ENCODE measurements around the gene SLC2A9. TPM values are rescaled to one million over a fixed set of nuclear protein-coding genes. Genes with fewer than 3 reads are reported as not detected.

The SLC2A9 gene
- total and polyA plus RNA-seq, 2 of the 8 experiments (the other 6 are each of a cell fraction or from before 2014, with no cell fraction given) = 0.20 to 0.26 TPM

DNA sequence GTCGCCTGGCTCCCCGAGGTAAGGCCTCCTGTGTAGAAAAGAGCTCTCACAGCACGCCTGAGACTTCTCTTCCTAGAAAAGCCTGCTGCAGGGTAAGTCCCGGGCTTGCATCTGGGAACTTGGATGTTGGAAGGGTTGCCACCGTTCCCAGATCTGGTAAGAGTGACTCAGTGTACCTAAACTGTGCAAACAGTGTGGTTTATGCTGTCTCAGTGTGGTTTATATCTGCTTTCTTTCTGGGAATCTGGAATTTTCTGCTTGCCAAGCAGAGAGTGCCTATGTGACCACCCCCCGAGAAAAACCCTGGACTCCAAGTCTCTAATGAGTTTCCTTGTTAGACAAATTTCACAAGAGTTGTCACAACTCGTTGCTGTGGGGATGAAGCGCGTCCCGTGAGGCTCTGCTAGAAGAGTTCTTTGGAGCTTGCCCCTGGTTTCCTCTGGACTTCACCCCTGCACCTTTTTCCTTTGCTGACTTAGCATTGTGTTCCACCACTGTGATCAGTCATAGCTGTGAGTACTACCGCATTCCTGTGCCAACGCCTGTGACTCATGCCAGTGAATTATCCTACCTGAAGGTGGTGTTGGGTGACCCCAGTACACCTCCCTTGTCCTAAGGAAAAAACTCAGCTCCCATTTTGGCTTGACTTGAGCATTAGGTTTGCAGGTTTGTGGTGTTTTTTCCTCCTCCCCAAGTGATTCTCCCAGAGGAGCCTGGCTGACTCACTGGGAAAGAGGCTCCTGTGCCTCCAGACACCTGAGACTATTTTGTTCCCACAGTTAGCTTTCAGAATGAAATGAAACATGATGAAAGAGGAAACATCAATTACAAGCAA lies 14.5 kb downstream of the SLC2A9 start:
- POLR2A ChIA-PET (ENCODE audit: partially characterized antibody) = interaction anchor here (1.1 kb wide), 1 partner anchor 59 kb away, joined by 3 read pairs; no protein-coding TSS in a partner anchor
- DNase-seq (ENCODE audit: low read depth in 1 of 2, low spot score in 2 of 2) (no peak), FAIRE-seq (no peak)
- no peak overlapping the region for H4K8ac ChIP-seq (ENCODE audit: extremely low read depth, insufficient read depth, low read length)
- no peak overlapping the region for H3K4me3 ChIP-seq (ENCODE audit: extremely low read depth in 1 of 4, insufficient read depth in 2 of 4, low read depth in 3 of 4, low read length in 4 of 4)
- no peak overlapping the region for H2BK12ac ChIP-seq (ENCODE audit: low read depth, low read length)
- no peaks in the 10 kb centered on the region for H3K36me3 ChIP-seq (ENCODE audit: control insufficient read depth in 2 of 4, insufficient read depth in 4 of 4, low read length in 3 of 4)
- no peaks in the 10 kb centered on the region for H4K20me1 ChIP-seq (replicated peaks in 1 of 2; ENCODE audit: control insufficient read depth in 1 of 2, insufficient read depth in 2 of 2, low read length in 2 of 2)
- H4K91ac ChIP-seq (replicated peaks; ENCODE audit: insufficient read length, low read length) = no peak overlapping the region
- H2BK15ac ChIP-seq (ENCODE audit: low read length) = no peak overlapping the region
- no peak overlapping the region for H2AK5ac ChIP-seq (ENCODE audit: low read depth, low read length)
- CTCF ChIA-PET (ENCODE audit: partially characterized antibody) = interaction anchor here (0.8 to 2.0 kb wide), 7 partner anchors 9 to 246 kb away, joined by 3 to 10 read pairs (median 5); no protein-coding TSS in a partner anchor
- H2AFZ ChIP-seq (ENCODE audit: low read length) = 0 out of 2 replicates have a peak overlapping the region, but pooled peaks have one; percentile 30
- H3K79me2 ChIP-seq (ENCODE audit: control insufficient read depth in 1 of 2, insufficient read depth in 2 of 2, low read length in 2 of 2) = no peaks in the 10 kb centered on the region
- 0 out of 4 replicates have a peak overlapping the region, but pooled peaks of 1 of the 2 experiments have one; percentile 12 for H3K4me2 ChIP-seq (ENCODE audit: insufficient read depth in 1 of 2, low read depth in 2 of 2, low read length in 2 of 2)
- H2BK5ac ChIP-seq (ENCODE audit: low read depth, low read length) = no peak overlapping the region
- no peaks in the 10 kb centered on the region for H3K4me1 ChIP-seq (replicated peaks in 1 of 4; ENCODE audit: control insufficient read depth in 3 of 4, insufficient read depth in 4 of 4, low read length in 3 of 4)
- no peak overlapping the region for H3K14ac ChIP-seq (ENCODE audit: insufficient read length)
- H2BK120ac ChIP-seq (replicated peaks; ENCODE audit: low read depth, low read length) = no peak overlapping the region
- no peaks in the 10 kb centered on the region for H3K9me3 ChIP-seq (ENCODE audit: insufficient read depth in 2 of 2, low read depth in 1 of 2, low read length in 1 of 2)
- WGBS, 2 experiments (ENCODE audit: extremely low coverage in 1 of 2, insufficient coverage in 1 of 2, insufficient read length in 1 of 2, insufficient replicate concordance in 2 of 2, low coverage in 1 of 2, low lambda C conversion rate in 2 of 2, missing lambda C conversion rate in 1 of 2) = 89% methylated on average over 12 of the region's 12 CpGs; no CpG with 5 or more reads in 1 of the 2 experiments
- H3K27me3 ChIP-seq (replicated peaks in 1 of 4; ENCODE audit: control insufficient read depth in 3 of 4, extremely low read depth in 1 of 4, insufficient read depth in 3 of 4, low read length in 3 of 4) = no peaks in the 10 kb centered on the region; a peak in 1 of 7 replicates
- no peak overlapping the region for H3K4ac ChIP-seq (replicated peaks; ENCODE audit: insufficient read length, low read depth, low read length)
- no peak overlapping the region; the same call in 1 of the 2 replicates for H3K18ac ChIP-seq (ENCODE audit: extremely low read depth, low read length)
- H4K5ac ChIP-seq (ENCODE audit: insufficient read length, low read depth, low read length) = no peak overlapping the region
- no peaks in the 10 kb centered on the region for H3K23me2 ChIP-seq (ENCODE audit: low read depth, low read length)
- H3K27ac ChIP-seq (ENCODE audit: low read depth, low read length) = no peak overlapping the region
- TF ChIP-seq TCF12 (IDR thresholded peaks at IDR 0.05; ENCODE audit: low read depth, low read length) (no peak), SIRT6 (IDR thresholded peaks at IDR 0.05; ENCODE audit: low read length) (no peak), CBX8 (IDR thresholded peaks at IDR 0.05; ENCODE audit: borderline replicate concordance, low read depth, low read length) (no peak)
- no peaks in the 10 kb centered on the region for H3K79me1 ChIP-seq (ENCODE audit: low read depth, low read length)
- H3K23ac ChIP-seq (ENCODE audit: insufficient read length) = no peak overlapping the region
- no peak overlapping the region for H3K56ac ChIP-seq (replicated peaks; ENCODE audit: insufficient read length, low read depth, low read length)
- no peak overlapping the region for H3K9ac ChIP-seq (replicated peaks in 1 of 4; ENCODE audit: extremely low read depth in 1 of 4, low read depth in 3 of 4, low read length in 3 of 4)
- H2BK20ac ChIP-seq (ENCODE audit: low read length) = no peak overlapping the region
